SK-N-SH (cell line): Measurements from ENCODE around the gene TLCD4. TPM values are rescaled to one million over a fixed set of nuclear protein-coding genes. Genes with fewer than 3 reads are reported as not detected.

ENCODE experiments used
- CTCF ChIA-PET: fragments of 300-600, 350-600 bp; formaldehyde crosslinking; extraction: SDS; loops from one replicate; lab custom pipeline; 2021; lab: Yijun Ruan, JAX
- POLR2A ChIA-PET: fragments of 350-600 bp; sonication (Branson Sonifier 250); formaldehyde crosslinking; extraction: SDS; loops from one replicate; lab custom pipeline; 2020; ENCODE audit warnings: antibody characterized with exemption, inconsistent platforms; lab: Yijun Ruan, JAX
- DNase-seq: peaks from one replicate; pipeline ENCODE4 v3.0.0; 2012
- H2AFZ ChIP-seq: fragments of 200-600 bp; sonication (generic); 2 replicates; pipeline ENCODE4 v1.8.1; 2016; ENCODE audit warnings: antibody characterized with exemption, mild to moderate bottlenecking, low read depth
- H3F3A ChIP-seq: fragments of 200-600 bp; sonication (generic); replicated peaks from 2 replicates; pipeline ENCODE3; 2016; ENCODE audit warnings: antibody characterized with exemption, mild to moderate bottlenecking; ENCODE audit not compliant: insufficient read depth
- H3K27ac ChIP-seq, 2 experiments: fragments of 200-500 bp in 1 of 2; fragments of 200-600 bp in 1 of 2; sonication (Bioruptor generic) in 1 of 2; sonication (generic), shearing (Covaris generic) in 1 of 2; 2 replicates each; pipeline versions ENCODE4 v1.5.1 to v1.6.1; 2014 to 2016; ENCODE audit warnings: low read depth in 2 of 2, inconsistent platforms in 1 of 2, low read length in 1 of 2, mild to moderate bottlenecking in 1 of 2, mixed read lengths in 1 of 2
- H3K27me3 ChIP-seq: fragments of 200-600 bp; sonication (generic), shearing (Covaris generic); 2 replicates; pipeline ENCODE4 v1.6.1; 2016; ENCODE audit warnings: mixed run types; ENCODE audit not compliant: insufficient read depth
- H3K36me3 ChIP-seq, 2 experiments: fragments of 200-500 bp in 1 of 2; fragments of 200-600 bp in 1 of 2; sonication (Bioruptor generic) in 1 of 2; sonication (generic) in 1 of 2; replicated peaks in 1 of 2; 2 replicates each; pipeline versions ENCODE3 to v1.5.1; 2014 to 2016; ENCODE audit warnings: low read length in 1 of 2, mild to moderate bottlenecking in 1 of 2; ENCODE audit not compliant: insufficient read depth in 2 of 2, control insufficient read depth in 1 of 2
- H3K4me1 ChIP-seq, 2 experiments: fragments of 200-500 bp in 1 of 2; fragments of 200-600 bp in 1 of 2; sonication (Bioruptor generic) in 1 of 2; sonication (generic), shearing (Covaris generic) in 1 of 2; 2 replicates each; pipeline versions ENCODE4 v1.5.1 to v1.6.1; 2014 to 2016; ENCODE audit warnings: low read depth in 1 of 2, low read length in 1 of 2, mixed run types in 1 of 2; ENCODE audit not compliant: insufficient read depth in 2 of 2, control insufficient read depth in 1 of 2
- H3K4me2 ChIP-seq: fragments of 200-600 bp; sonication (generic), shearing (Covaris generic); 2 replicates; pipeline ENCODE4 v1.6.1; 2017; ENCODE audit warnings: mixed run types
- H3K4me3 ChIP-seq, 2 experiments: fragments of 200-500 bp in 1 of 2; fragments of 200-600 bp in 1 of 2; sonication (Bioruptor generic) in 1 of 2; sonication (generic), shearing (Covaris generic) in 1 of 2; 2 replicates each; pipeline versions ENCODE4 v1.5.1 to v1.8.1; 2014 to 2016; ENCODE audit warnings: low read depth in 2 of 2, inconsistent platforms in 1 of 2, low read length in 1 of 2, mild to moderate bottlenecking in 1 of 2, mixed read lengths in 1 of 2, moderate library complexity in 1 of 2
- H3K79me2 ChIP-seq: fragments of 200-600 bp; sonication (generic); 2 replicates; pipeline ENCODE4 v1.8.1; 2017; ENCODE audit warnings: mild to moderate bottlenecking; ENCODE audit not compliant: insufficient read depth
- H3K9ac ChIP-seq: fragments of 200-600 bp; sonication (generic); 2 replicates; pipeline ENCODE4 v1.6.1; 2017; ENCODE audit warnings: mixed run types
- H3K9me2 ChIP-seq: fragments of 200-600 bp; sonication (generic); 2 replicates; pipeline ENCODE4 v1.6.1; 2017; ENCODE audit warnings: mixed run types
- H3K9me3 ChIP-seq: fragments of 200-600 bp; sonication (generic); 2 replicates; pipeline ENCODE4 v1.6.1; 2017; ENCODE audit warnings: mixed run types, mild to moderate bottlenecking, moderate library complexity
- H4K20me1 ChIP-seq: fragments of 200-600 bp; sonication (generic); 2 replicates; pipeline ENCODE4 v1.6.1; 2017; ENCODE audit warnings: mild to moderate bottlenecking, mixed run types; ENCODE audit not compliant: insufficient read depth
- CHD2 ChIP-seq: fragments of 150-350 bp; IDR thresholded peaks from 2 replicates; pipeline ENCODE4 v1.6.1; 2018; ENCODE audit warnings: low read length; ENCODE audit not compliant: partially characterized antibody
- FOSL2 ChIP-seq: IDR thresholded peaks from 2 replicates; pipeline ENCODE4 v1.4.0; 2012; ENCODE audit warnings: low read depth, mild to moderate bottlenecking, moderate library complexity, borderline replicate concordance
- GABPA ChIP-seq: IDR thresholded peaks from 2 replicates; pipeline ENCODE4 v1.4.0; 2012; ENCODE audit warnings: low read depth, mild to moderate bottlenecking
- GATA2 ChIP-seq: sonication (generic); formaldehyde crosslinking; IDR thresholded peaks from 2 replicates; pipeline ENCODE4 v1.5.0; 2020; ENCODE audit warnings: mild to moderate bottlenecking, missing genetic modification reagents
- MXI1 ChIP-seq: IDR thresholded peaks from 2 replicates; pipeline ENCODE4 v1.6.1; 2012; ENCODE audit warnings: mild to moderate bottlenecking, low read depth, low read length, improper control_type of control experiment
- NFIC ChIP-seq: IDR thresholded peaks from 2 replicates; pipeline ENCODE4 v1.4.0; 2012; ENCODE audit warnings: borderline replicate concordance
- PBX3 ChIP-seq: IDR thresholded peaks from 2 replicates; pipeline ENCODE4; 2012
- POLR2AphosphoS5 ChIP-seq: IDR thresholded peaks from 2 replicates; pipeline ENCODE4 v1.6.1; 2012; ENCODE audit warnings: low read depth, low read length
- RAD21 ChIP-seq: IDR thresholded peaks from 2 replicates; pipeline ENCODE4 v1.6.1; 2012; ENCODE audit warnings: mild to moderate bottlenecking, low read length
- RCOR1 ChIP-seq: fragments of 150-350 bp; IDR thresholded peaks from 2 replicates; pipeline ENCODE4 v1.6.1; 2017; ENCODE audit warnings: antibody characterized with exemption, low read length
- RFX5 ChIP-seq: IDR thresholded peaks from 2 replicates; pipeline ENCODE4 v1.6.1; 2012; ENCODE audit warnings: mild to moderate bottlenecking, improper control_type of control experiment, low read length
- RXRA ChIP-seq: IDR thresholded peaks from 2 replicates; pipeline ENCODE4 v1.4.0; 2012; ENCODE audit warnings: low read depth, mild to moderate bottlenecking, borderline replicate concordance
- SIN3A ChIP-seq: IDR thresholded peaks from 2 replicates; pipeline ENCODE4 v1.6.1; 2012; ENCODE audit warnings: low read depth, mild to moderate bottlenecking, low read length, moderate library complexity, borderline replicate concordance
- SMC3 ChIP-seq: IDR thresholded peaks from 2 replicates; pipeline ENCODE4 v1.6.1; 2012; ENCODE audit warnings: low read depth, low read length, improper control_type of control experiment
- TCF12 ChIP-seq: IDR thresholded peaks from 2 replicates; pipeline ENCODE4 v1.4.0; 2012
- TEAD4 ChIP-seq: IDR thresholded peaks from 2 replicates; pipeline ENCODE4 v1.4.0; 2012; ENCODE audit warnings: mild to moderate bottlenecking, borderline replicate concordance; ENCODE audit not compliant: insufficient read depth
- USF1 ChIP-seq: IDR thresholded peaks from 2 replicates; pipeline ENCODE4 v1.4.0; 2012; ENCODE audit warnings: low read depth, borderline replicate concordance
- YY1 ChIP-seq: IDR thresholded peaks from 2 replicates; pipeline ENCODE4 v1.4.0; 2012; ENCODE audit warnings: low read depth, mild to moderate bottlenecking
- ZBTB33 ChIP-seq: IDR thresholded peaks from 2 replicates; pipeline ENCODE4 v1.4.0; 2012; ENCODE audit warnings: low read depth, borderline replicate concordance
- WGBS: methylation state at CpG from one replicate; pipeline ENCODE4 v1.1.6; 2017; ENCODE audit warnings: low lambda C conversion rate; 5-methylcytosine and 5-hydroxymethylcytosine counted together
- polyA plus RNA-seq, 3 experiments: library from polyadenylated mRNA; depleted of rRNA; stranded (reverse); fragments of >200 nt; gene quantifications; 2 replicates each; pipeline ENCODE4 v1.2.3, GENCODE V29; 2012
- TF ChIP-seq, protein P1 (sequence below): IDR thresholded peaks from 2 replicates; pipeline ENCODE4 v1.6.1; 2012; ENCODE audit warnings: mild to moderate bottlenecking, low read depth, low read length, moderate library complexity
- TF ChIP-seq, protein P2 (sequence below): IDR thresholded peaks from 2 replicates; pipeline ENCODE4 v1.4.0; 2012; ENCODE audit warnings: low read depth

TLCD4 gene
- polyA plus RNA-seq, 1 of the 3 experiments (the other 2 are of a cell fraction), result 0.69 TPM

DNA sequence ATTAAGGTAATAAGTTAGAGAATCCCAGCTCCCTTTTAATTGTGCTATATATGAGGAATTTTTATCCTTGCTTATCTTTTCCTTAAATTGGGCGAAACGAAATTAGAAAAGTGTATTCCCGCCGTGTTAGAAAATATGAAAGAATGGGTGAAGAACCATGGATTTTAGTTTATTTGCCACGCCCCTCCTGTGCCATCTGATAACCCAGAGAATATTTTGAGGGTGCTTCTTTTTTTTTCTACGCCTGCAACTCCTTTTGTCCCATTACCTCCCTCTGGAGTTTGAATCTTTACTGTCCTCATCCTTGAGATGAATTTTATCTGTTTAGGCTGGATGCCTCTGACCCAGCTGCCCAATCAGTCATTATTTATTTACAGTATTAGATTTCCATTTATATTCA, 1.6 kb downstream of the TLCD4 start:
- ChIA-PET POLR2A (interaction anchor here (1.2 kb wide), 1 partner anchor 115 kb away, joined by 4 read pairs; the partner anchor contains the start of gene RWDD3), CTCF (interaction anchor here (1.0 to 2.6 kb wide), 5 partner anchors 10 to 264 kb away, joined by 3 to 30 read pairs (median 6); partner anchors contain the start of gene RWDD3)
- no peaks in the 10 kb centered on the region for H3K9me3 ChIP-seq
- no peak overlapping the region for H3K4me2 ChIP-seq
- no peaks in the 10 kb centered on the region for H3K9me2 ChIP-seq
- TF ChIP-seq RFX5, result no peak
- TF ChIP-seq, protein P1, sequence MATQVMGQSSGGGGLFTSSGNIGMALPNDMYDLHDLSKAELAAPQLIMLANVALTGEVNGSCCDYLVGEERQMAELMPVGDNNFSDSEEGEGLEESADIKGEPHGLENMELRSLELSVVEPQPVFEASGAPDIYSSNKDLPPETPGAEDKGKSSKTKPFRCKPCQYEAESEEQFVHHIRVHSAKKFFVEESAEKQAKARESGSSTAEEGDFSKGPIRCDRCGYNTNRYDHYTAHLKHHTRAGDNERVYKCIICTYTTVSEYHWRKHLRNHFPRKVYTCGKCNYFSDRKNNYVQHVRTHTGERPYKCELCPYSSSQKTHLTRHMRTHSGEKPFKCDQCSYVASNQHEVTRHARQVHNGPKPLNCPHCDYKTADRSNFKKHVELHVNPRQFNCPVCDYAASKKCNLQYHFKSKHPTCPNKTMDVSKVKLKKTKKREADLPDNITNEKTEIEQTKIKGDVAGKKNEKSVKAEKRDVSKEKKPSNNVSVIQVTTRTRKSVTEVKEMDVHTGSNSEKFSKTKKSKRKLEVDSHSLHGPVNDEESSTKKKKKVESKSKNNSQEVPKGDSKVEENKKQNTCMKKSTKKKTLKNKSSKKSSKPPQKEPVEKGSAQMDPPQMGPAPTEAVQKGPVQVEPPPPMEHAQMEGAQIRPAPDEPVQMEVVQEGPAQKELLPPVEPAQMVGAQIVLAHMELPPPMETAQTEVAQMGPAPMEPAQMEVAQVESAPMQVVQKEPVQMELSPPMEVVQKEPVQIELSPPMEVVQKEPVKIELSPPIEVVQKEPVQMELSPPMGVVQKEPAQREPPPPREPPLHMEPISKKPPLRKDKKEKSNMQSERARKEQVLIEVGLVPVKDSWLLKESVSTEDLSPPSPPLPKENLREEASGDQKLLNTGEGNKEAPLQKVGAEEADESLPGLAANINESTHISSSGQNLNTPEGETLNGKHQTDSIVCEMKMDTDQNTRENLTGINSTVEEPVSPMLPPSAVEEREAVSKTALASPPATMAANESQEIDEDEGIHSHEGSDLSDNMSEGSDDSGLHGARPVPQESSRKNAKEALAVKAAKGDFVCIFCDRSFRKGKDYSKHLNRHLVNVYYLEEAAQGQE, result no peak
- TF ChIP-seq NFIC, result no peak
- no peak for TF ChIP-seq GABPA
- no peak for TF ChIP-seq CHD2
- no peak for TF ChIP-seq POLR2AphosphoS5
- no peak for TF ChIP-seq TCF12
- TF ChIP-seq FOSL2, result no peak
- TF ChIP-seq, protein P2, sequence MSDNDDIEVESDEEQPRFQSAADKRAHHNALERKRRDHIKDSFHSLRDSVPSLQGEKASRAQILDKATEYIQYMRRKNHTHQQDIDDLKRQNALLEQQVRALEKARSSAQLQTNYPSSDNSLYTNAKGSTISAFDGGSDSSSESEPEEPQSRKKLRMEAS, result no peak
- TF ChIP-seq PBX3, result no peak
- no peak for TF ChIP-seq MXI1
- TF ChIP-seq RCOR1, result no peak
- WGBS, result 95% methylated on average over 6 of the region's 6 CpGs
- DNase-seq, result no peak
- peaks cover 5% of the 10 kb centered on the region for H3F3A ChIP-seq
- no peak overlapping the region for H3K27ac ChIP-seq
- no peak overlapping the region for H3K9ac ChIP-seq
- no peaks in the 10 kb centered on the region for H4K20me1 ChIP-seq
- no peaks in the 10 kb centered on the region for H3K36me3 ChIP-seq
- H3K4me1 ChIP-seq, result peaks cover 0 to 7% of the 10 kb centered on the region in 2 experiments; a peak in 2 of 4 replicates
- H3K79me2 ChIP-seq, result no peaks in the 10 kb centered on the region
- no peaks in the 10 kb centered on the region; the same call in 1 of the 2 replicates for H3K27me3 ChIP-seq
- no peak overlapping the region for H3K4me3 ChIP-seq
- H2AFZ ChIP-seq, result no peak overlapping the region

DNA sequence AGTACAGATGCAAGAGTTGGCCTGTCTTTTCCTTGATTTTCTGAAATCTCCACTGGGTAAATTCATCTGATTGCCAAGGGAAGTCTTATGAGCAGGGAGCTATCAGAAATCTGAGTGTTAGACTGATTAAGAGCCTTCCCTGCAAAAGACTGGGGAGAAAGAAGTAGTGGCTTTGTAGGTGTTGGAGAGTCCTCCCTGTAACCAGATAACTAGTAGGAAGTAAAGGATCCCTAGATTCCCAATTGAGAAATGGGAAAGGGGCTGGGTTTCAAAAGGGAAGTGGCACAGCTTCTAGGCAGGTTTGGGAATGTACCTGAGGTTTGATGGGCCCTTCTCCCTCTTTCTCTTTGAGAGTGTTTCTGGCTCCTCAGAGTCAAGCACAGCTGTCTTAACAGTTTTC, 2.1 kb downstream of the TLCD4 start:
- no peak overlapping the region for H2AFZ ChIP-seq
- peaks cover 5% of the 10 kb centered on the region for H3F3A ChIP-seq
- no peaks in the 10 kb centered on the region for H4K20me1 ChIP-seq
- no peak overlapping the region for H3K9ac ChIP-seq
- H3K27me3 ChIP-seq, result no peaks in the 10 kb centered on the region; the same call in 1 of the 2 replicates
- H3K4me3 ChIP-seq, result no peak overlapping the region
- no peaks in the 10 kb centered on the region for H3K9me3 ChIP-seq
- H3K79me2 ChIP-seq, result no peaks in the 10 kb centered on the region
- peaks cover 0 to 7% of the 10 kb centered on the region in 2 experiments; a peak in 2 of 4 replicates for H3K4me1 ChIP-seq
- DNase-seq, result no peak
- H3K4me2 ChIP-seq, result no peak overlapping the region
- H3K9me2 ChIP-seq, result no peaks in the 10 kb centered on the region
- no peak for TF ChIP-seq SIN3A
- TF ChIP-seq RAD21, result no peak
- TF ChIP-seq SMC3, result no peak
- TF ChIP-seq USF1, result no peak
- no peak for TF ChIP-seq YY1
- no peak for TF ChIP-seq GATA2 (CRISPR knock-in tag)
- TF ChIP-seq TEAD4, result no peak
- TF ChIP-seq MXI1, result no peak
- no peak for TF ChIP-seq RXRA
- TF ChIP-seq POLR2AphosphoS5, result no peak
- TF ChIP-seq ZBTB33, result no peak
- TF ChIP-seq, all 33 proteins: peak for 0
- Histone ChIP-seq H3K27ac (no peak overlapping the region), H3K36me3 (no peaks in the 10 kb centered on the region)
- CTCF ChIA-PET, result interaction anchor here (1.0 to 2.6 kb wide), 4 partner anchors 9 to 115 kb away, joined by 3 to 30 read pairs (median 3); partner anchors contain the start of gene RWDD3
- POLR2A ChIA-PET, result interaction anchor here (1.2 kb wide), 1 partner anchor 115 kb away, joined by 4 read pairs; the partner anchor contains the start of gene RWDD3
